Activated naive CD4-positive, alpha-beta T cell treated with anti-CD3 and anti-CD28 coated beads, Interleukin-2, amount 10 ng/mL, durations not matched to agents 5 hours and 36 hours (primary cell): ENCODE measurements around the gene ZNF35. TPM values are rescaled to one million over a fixed set of nuclear protein-coding genes. Genes with fewer than 3 reads are reported as not detected.

ENCODE experiments used
- total RNA-seq, 2 experiments: library from RNA; stranded (reverse); gene quantifications; one replicate each; pipeline ENCODE4 v1.2.3, GENCODE V29; 2021

ZNF35 gene
- total RNA-seq, result 1 to 10 TPM; 1.5 to 1.7 TPM

GRCh38 chr3:44648564-44649229 lies at the start of gene ZNF35:
Gene ZNF35 (plus strand): TSS chr3:44648732. CDS start chr3:44651068, 2,336 bp downstream.

GRCh38 chr3:44624749-44625480 lies 23.6 kb upstream of the ZNF35 start, which contains the start of gene ZNF197:
Gene ZNF197 (plus strand): TSS chr3:44625036. CDS start chr3:44629155, 4,119 bp downstream.

Other genes starting within 250 kb of the ZNF35 start
- 10 to 100 TPM; 21.7 to 24.4 TPM for gene ZNF445, start 171.1 kb upstream of the ZNF35 start, total RNA-seq
- 1 to 10 TPM in 1 of 2 experiments, under 1 TPM in 1; 0.77 to 1.3 TPM for gene ZKSCAN7, start 93.5 kb upstream of the ZNF35 start, total RNA-seq
- gene ZNF660, start 63.8 kb upstream of the ZNF35 start, total RNA-seq, result not detected
- gene ZNF197, start 23.7 kb upstream of the ZNF35 start, total RNA-seq, result 10 to 100 TPM; 14.4 to 14.6 TPM
- 1 to 10 TPM; 1.1 to 1.3 TPM for gene ZNF502, start 63.9 kb downstream of the ZNF35 start, total RNA-seq
- gene ZNF501, start 80.9 kb downstream of the ZNF35 start, total RNA-seq, result 1 to 10 TPM; 2.0 to 2.5 TPM
- gene KIAA1143, start 112.9 kb downstream of the ZNF35 start, total RNA-seq, result 10 to 100 TPM; 43.7 to 55.7 TPM
- 10 to 100 TPM; 45.9 to 46.1 TPM for gene KIF15, start 113.1 kb downstream of the ZNF35 start, total RNA-seq
- 10 to 100 TPM; 15.4 to 16.3 TPM for gene TMEM42, start 213.2 kb downstream of the ZNF35 start, total RNA-seq
- gene TGM4, start 225.9 kb downstream of the ZNF35 start, total RNA-seq, result not detected